HepG2 (cell line): ENCODE results near the gene ZNF653. TPM values are rescaled to one million over a fixed set of nuclear protein-coding genes. Genes with fewer than 3 reads are reported as not detected.

Experiments used
- BCL3 ChIP-seq: sonication (generic); formaldehyde crosslinking; IDR thresholded peaks from 2 replicates; pipeline ENCODE4 v1.5.1; 2020; ENCODE audit warnings: mild to moderate bottlenecking, missing genetic modification reagents, moderate library complexity
- E2F1 ChIP-seq: sonication (generic); formaldehyde crosslinking; IDR thresholded peaks from 2 replicates; pipeline ENCODE4 v1.5.0; 2020; ENCODE audit warnings: missing genetic modification reagents
- HINFP ChIP-seq: sonication (generic); formaldehyde crosslinking; IDR thresholded peaks from 2 replicates; pipeline ENCODE4 v1.4.0; 2020; ENCODE audit warnings: low read depth, mild to moderate bottlenecking, missing genetic modification reagents
- MYC ChIP-seq: sonication (generic); formaldehyde crosslinking; IDR thresholded peaks from 2 replicates; pipeline ENCODE4 v1.9.0; 2021; ENCODE audit warnings: missing genetic modification reagents, borderline replicate concordance
- NKX3-1 ChIP-seq: sonication (generic); formaldehyde crosslinking; IDR thresholded peaks from 2 replicates; pipeline ENCODE4 v1.5.0; 2020; ENCODE audit warnings: missing genetic modification reagents
- PHF21A ChIP-seq: sonication (generic); formaldehyde crosslinking; IDR thresholded peaks from 2 replicates; pipeline ENCODE4 v1.5.0; 2020; ENCODE audit warnings: mild to moderate bottlenecking, missing genetic modification reagents
- TEAD3 ChIP-seq: optimal IDR thresholded peaks from 2 replicates; pipeline ENCODE3; 2016; ENCODE audit warnings: borderline replicate concordance
- ZNF143 ChIP-seq: sonication (generic); formaldehyde crosslinking; IDR thresholded peaks from 2 replicates; pipeline ENCODE4 v1.4.0; 2020; ENCODE audit warnings: missing genetic modification reagents
- ZNF350 ChIP-seq: sonication (generic); formaldehyde crosslinking; IDR thresholded peaks from 2 replicates; pipeline ENCODE4 v1.4.0; 2020; ENCODE audit warnings: mild to moderate bottlenecking, low read depth, missing genetic modification reagents, borderline replicate concordance
- ZNF441 ChIP-seq: sonication (generic); formaldehyde crosslinking; IDR thresholded peaks from 2 replicates; pipeline ENCODE4 v1.7.0; 2021; ENCODE audit warnings: missing genetic modification reagents, borderline replicate concordance
- polyA plus RNA-seq, 8 experiments: library from polyadenylated mRNA; depleted of rRNA in 3 of 8; stranded (reverse) in 7 of 8; unstranded in 1 of 8; fragments of >200 nt; fragmentation: Illumina TruSeq in 4 of 8; extraction: Trizol in 4 of 8; gene quantifications; 2 replicates each; pipeline versions ENCODE4 v1.2.1 to v1.2.3, GENCODE V29; 2011 to 2016; ENCODE audit warnings: low read depth in 4 of 8, missing spikeins in 1 of 8, mixed read lengths in 1 of 8; ENCODE audit not compliant: insufficient read depth in 1 of 8
- total RNA-seq, 5 experiments: library from RNA; depleted of rRNA; stranded (reverse); fragments of >200 nt; fragmentation: Illumina TruSeq; extraction: Trizol; gene quantifications; 2 replicates each; pipeline ENCODE4 v1.2.3, GENCODE V29; 2016; ENCODE audit warnings: low read depth in 1 of 5
- TF ChIP-seq, protein P1 (sequence below): sonication (generic); formaldehyde crosslinking; conservative IDR thresholded peaks from 2 replicates; pipeline ENCODE4 v1.8.0; 2022; ENCODE audit warnings: missing genetic modification reagents
- TF ChIP-seq, protein P2 (sequence below): IDR thresholded peaks from 2 replicates; pipeline ENCODE4 v1.6.1; 2016
- TF ChIP-seq, protein P3 (sequence below): sonication (generic); formaldehyde crosslinking; IDR thresholded peaks from 2 replicates; pipeline ENCODE4 v1.4.0; 2020; ENCODE audit warnings: missing genetic modification reagents, borderline replicate concordance
- TF ChIP-seq, protein P4 (sequence below): sonication (generic); formaldehyde crosslinking; IDR thresholded peaks from 2 replicates; pipeline ENCODE4 v1.4.0; 2020; ENCODE audit warnings: mild to moderate bottlenecking, missing genetic modification reagents

ZNF653 gene
- total and polyA plus RNA-seq, 2 of the 13 experiments (the other 11 are each of a cell fraction or from before 2014, with no cell fraction given), result 4.7 to 7.1 TPM

GRCh38 chr19:11435057-11435832 is 70.4 kb downstream of the ZNF653 start, which contains the start of the genes ODAD3 and PRKCSH (continued):
- TF ChIP-seq E2F1 (CRISPR knock-in tag) (peak; percentile 95), NKX3-1 (CRISPR knock-in tag) (no peak), ZNF350 (peak; percentile 87), HINFP (CRISPR knock-in tag) (no peak), ZNF143 (peak; percentile 74), ZNF441 (CRISPR knock-in tag) (peak; percentile 56; the same call in 1 of the 2 replicates), PHF21A (CRISPR knock-in tag) (peak; percentile 76), TEAD3 (peak; percentile 81), BCL3 (no peak), MYC (peak; percentile 91; the same call in 1 of the 2 replicates)
- TF ChIP-seq, protein P1, sequence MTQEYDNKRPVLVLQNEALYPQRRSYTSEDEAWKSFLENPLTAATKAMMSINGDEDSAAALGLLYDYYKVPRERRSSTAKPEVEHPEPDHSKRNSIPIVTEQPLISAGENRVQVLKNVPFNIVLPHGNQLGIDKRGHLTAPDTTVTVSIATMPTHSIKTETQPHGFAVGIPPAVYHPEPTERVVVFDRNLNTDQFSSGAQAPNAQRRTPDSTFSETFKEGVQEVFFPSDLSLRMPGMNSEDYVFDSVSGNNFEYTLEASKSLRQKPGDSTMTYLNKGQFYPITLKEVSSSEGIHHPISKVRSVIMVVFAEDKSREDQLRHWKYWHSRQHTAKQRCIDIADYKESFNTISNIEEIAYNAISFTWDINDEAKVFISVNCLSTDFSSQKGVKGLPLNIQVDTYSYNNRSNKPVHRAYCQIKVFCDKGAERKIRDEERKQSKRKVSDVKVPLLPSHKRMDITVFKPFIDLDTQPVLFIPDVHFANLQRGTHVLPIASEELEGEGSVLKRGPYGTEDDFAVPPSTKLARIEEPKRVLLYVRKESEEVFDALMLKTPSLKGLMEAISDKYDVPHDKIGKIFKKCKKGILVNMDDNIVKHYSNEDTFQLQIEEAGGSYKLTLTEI (CRISPR knock-in tag), result no peak
- TF ChIP-seq, protein P2, sequence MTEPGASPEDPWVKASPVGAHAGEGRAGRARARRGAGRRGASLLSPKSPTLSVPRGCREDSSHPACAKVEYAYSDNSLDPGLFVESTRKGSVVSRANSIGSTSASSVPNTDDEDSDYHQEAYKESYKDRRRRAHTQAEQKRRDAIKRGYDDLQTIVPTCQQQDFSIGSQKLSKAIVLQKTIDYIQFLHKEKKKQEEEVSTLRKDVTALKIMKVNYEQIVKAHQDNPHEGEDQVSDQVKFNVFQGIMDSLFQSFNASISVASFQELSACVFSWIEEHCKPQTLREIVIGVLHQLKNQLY (CRISPR knock-in tag), result peak; percentile 28; the same call in 1 of the 2 replicates
- TF ChIP-seq, protein P3, sequence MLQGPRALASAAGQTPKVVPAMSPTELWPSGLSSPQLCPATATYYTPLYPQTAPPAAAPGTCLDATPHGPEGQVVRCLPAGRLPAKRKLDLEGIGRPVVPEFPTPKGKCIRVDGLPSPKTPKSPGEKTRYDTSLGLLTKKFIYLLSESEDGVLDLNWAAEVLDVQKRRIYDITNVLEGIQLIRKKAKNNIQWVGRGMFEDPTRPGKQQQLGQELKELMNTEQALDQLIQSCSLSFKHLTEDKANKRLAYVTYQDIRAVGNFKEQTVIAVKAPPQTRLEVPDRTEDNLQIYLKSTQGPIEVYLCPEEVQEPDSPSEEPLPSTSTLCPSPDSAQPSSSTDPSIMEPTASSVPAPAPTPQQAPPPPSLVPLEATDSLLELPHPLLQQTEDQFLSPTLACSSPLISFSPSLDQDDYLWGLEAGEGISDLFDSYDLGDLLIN, result no peak; the same call in 1 of the 2 replicates
- TF ChIP-seq, protein P4, sequence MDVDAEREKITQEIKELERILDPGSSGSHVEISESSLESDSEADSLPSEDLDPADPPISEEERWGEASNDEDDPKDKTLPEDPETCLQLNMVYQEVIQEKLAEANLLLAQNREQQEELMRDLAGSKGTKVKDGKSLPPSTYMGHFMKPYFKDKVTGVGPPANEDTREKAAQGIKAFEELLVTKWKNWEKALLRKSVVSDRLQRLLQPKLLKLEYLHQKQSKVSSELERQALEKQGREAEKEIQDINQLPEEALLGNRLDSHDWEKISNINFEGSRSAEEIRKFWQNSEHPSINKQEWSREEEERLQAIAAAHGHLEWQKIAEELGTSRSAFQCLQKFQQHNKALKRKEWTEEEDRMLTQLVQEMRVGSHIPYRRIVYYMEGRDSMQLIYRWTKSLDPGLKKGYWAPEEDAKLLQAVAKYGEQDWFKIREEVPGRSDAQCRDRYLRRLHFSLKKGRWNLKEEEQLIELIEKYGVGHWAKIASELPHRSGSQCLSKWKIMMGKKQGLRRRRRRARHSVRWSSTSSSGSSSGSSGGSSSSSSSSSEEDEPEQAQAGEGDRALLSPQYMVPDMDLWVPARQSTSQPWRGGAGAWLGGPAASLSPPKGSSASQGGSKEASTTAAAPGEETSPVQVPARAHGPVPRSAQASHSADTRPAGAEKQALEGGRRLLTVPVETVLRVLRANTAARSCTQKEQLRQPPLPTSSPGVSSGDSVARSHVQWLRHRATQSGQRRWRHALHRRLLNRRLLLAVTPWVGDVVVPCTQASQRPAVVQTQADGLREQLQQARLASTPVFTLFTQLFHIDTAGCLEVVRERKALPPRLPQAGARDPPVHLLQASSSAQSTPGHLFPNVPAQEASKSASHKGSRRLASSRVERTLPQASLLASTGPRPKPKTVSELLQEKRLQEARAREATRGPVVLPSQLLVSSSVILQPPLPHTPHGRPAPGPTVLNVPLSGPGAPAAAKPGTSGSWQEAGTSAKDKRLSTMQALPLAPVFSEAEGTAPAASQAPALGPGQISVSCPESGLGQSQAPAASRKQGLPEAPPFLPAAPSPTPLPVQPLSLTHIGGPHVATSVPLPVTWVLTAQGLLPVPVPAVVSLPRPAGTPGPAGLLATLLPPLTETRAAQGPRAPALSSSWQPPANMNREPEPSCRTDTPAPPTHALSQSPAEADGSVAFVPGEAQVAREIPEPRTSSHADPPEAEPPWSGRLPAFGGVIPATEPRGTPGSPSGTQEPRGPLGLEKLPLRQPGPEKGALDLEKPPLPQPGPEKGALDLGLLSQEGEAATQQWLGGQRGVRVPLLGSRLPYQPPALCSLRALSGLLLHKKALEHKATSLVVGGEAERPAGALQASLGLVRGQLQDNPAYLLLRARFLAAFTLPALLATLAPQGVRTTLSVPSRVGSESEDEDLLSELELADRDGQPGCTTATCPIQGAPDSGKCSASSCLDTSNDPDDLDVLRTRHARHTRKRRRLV (CRISPR knock-in tag), result no peak
